ENCODE data around the gene INSRR. TPM values are rescaled to one million over a fixed set of nuclear protein-coding genes. Genes with fewer than 3 reads are reported as not detected.

INSRR gene
- total RNA-seq, 2 experiments from 2014 or later, result not detected

- peak; percentile 81 for DNase-seq
- CTCF ChIA-PET, result interaction anchor here (1.0 to 7.6 kb wide), 6 partner anchors 11 to 147 kb away, joined by 3 to 133 read pairs (median 20); partner anchors contain the start of genes CRABP2, INSRR, NTRK1 and PEAR1
- intact Hi-C loops (cut with micrococcal nuclease), result loop anchor here (1.0 kb wide), 2 partner anchors 20 to 39 kb away; partner anchors contain the start of gene SH2D2A
- H3K27me3 Mint-ChIP-seq (ENCODE audit: low read depth), result peaks cover 14% of the 10 kb centered on the region
- H3K36me3 Mint-ChIP-seq (ENCODE audit: low read depth), result no peaks in the 10 kb centered on the region
- H3K9me3 Mint-ChIP-seq, result no peaks in the 10 kb centered on the region
- H3K4me1 Mint-ChIP-seq (ENCODE audit: low read depth), result peaks cover 29% of the 10 kb centered on the region
- H3K4me3 Mint-ChIP-seq, result no peak overlapping the region
- H3K27ac Mint-ChIP-seq, result peak overlapping the region; percentile 10
Measured at GRCh38 chr1:156836041-156836654, 22.8 kb downstream of the INSRR start.

- Mint-ChIP-seq H3K27ac (no peak overlapping the region), H3K4me3 (no peak overlapping the region), H3K4me1 (ENCODE audit: low read depth) (peaks cover 29% of the 10 kb centered on the region), H3K9me3 (no peaks in the 10 kb centered on the region), H3K27me3 (ENCODE audit: low read depth) (peaks cover 5% of the 10 kb centered on the region), H3K36me3 (ENCODE audit: low read depth) (no peaks in the 10 kb centered on the region)
- intact Hi-C loops (cut with micrococcal nuclease), result no loop called here
- CTCF ChIA-PET, result interaction anchor here (0.8 to 1.4 kb wide), 3 partner anchors 26 to 42 kb away, joined by 3 to 6 read pairs (median 4); partner anchors contain the start of gene NTRK1
- no peak for DNase-seq
Measured at GRCh38 chr1:156834322-156834721, 24.6 kb downstream of the INSRR start.

GRCh38 chr1:156833603-156834002 is 25.3 kb downstream of the INSRR start:
- peaks cover 28% of the 10 kb centered on the region for H3K4me1 Mint-ChIP-seq (ENCODE audit: low read depth)
- intact Hi-C loops (cut with micrococcal nuclease), result no loop called here
- no peaks in the 10 kb centered on the region for H3K36me3 Mint-ChIP-seq (ENCODE audit: low read depth)
- H3K27ac Mint-ChIP-seq, result no peak overlapping the region
- DNase-seq, result peak; percentile 49
- no peaks in the 10 kb centered on the region for H3K9me3 Mint-ChIP-seq
- H3K4me3 Mint-ChIP-seq, result no peak overlapping the region
- CTCF ChIA-PET, result interaction anchor here (0.8 to 1.8 kb wide), 5 partner anchors 12 to 144 kb away, joined by 3 to 6 read pairs (median 4); partner anchors contain the start of gene NTRK1
- peaks cover 3% of the 10 kb centered on the region for H3K27me3 Mint-ChIP-seq (ENCODE audit: low read depth)

- H3K27me3 Mint-ChIP-seq (ENCODE audit: low read depth), result peaks cover 3% of the 10 kb centered on the region
- intact Hi-C loops (cut with micrococcal nuclease), result no loop called here
- CTCF ChIA-PET, result interaction anchor here (1.2 to 1.8 kb wide), 2 partner anchors 27 to 143 kb away, joined by 3 to 6 read pairs; no protein-coding TSS in a partner anchor
Measured at GRCh38 chr1:156832434-156832833, 26.5 kb downstream of the INSRR start.

GRCh38 chr1:156828400-156829124 is 30.4 kb downstream of the INSRR start:
- CTCF ChIA-PET, result interaction anchor here (0.6 to 1.5 kb wide), 4 partner anchors 9 to 289 kb away, joined by 3 to 6 read pairs (median 4); partner anchors contain the start of genes INSRR, NTRK1 and PRCC
- Mint-ChIP-seq H3K9me3 (no peaks in the 10 kb centered on the region), H3K4me3 (no peak overlapping the region), H3K27me3 (ENCODE audit: low read depth) (peaks cover 3% of the 10 kb centered on the region), H3K36me3 (ENCODE audit: low read depth) (no peaks in the 10 kb centered on the region), H3K4me1 (ENCODE audit: low read depth) (no peaks in the 10 kb centered on the region), H3K27ac (no peak overlapping the region)
- DNase-seq, result no peak
- intact Hi-C loops (cut with micrococcal nuclease), result no loop called here

More at GRCh38 chr1:156832434-156832833, 26.5 kb downstream of the INSRR start:
- H3K4me3 Mint-ChIP-seq, result no peak overlapping the region
- no peak for DNase-seq
- H3K27ac Mint-ChIP-seq, result no peak overlapping the region
- H3K4me1 Mint-ChIP-seq (ENCODE audit: low read depth), result peaks cover 27% of the 10 kb centered on the region
- H3K36me3 Mint-ChIP-seq (ENCODE audit: low read depth), result no peaks in the 10 kb centered on the region
- no peaks in the 10 kb centered on the region for H3K9me3 Mint-ChIP-seq

- no peak for DNase-seq
- no peak overlapping the region for H3K4me3 Mint-ChIP-seq
- intact Hi-C loops (cut with micrococcal nuclease), result no loop called here
- peaks cover 3% of the 10 kb centered on the region for H3K27me3 Mint-ChIP-seq (ENCODE audit: low read depth)
- CTCF ChIA-PET, result interaction anchor here (1.0 to 6.0 kb wide), 5 partner anchors 12 to 101 kb away, joined by 3 to 40 read pairs (median 3); no protein-coding TSS in a partner anchor
- no peaks in the 10 kb centered on the region for H3K36me3 Mint-ChIP-seq (ENCODE audit: low read depth)
- H3K27ac Mint-ChIP-seq, result no peak overlapping the region
- H3K9me3 Mint-ChIP-seq, result no peaks in the 10 kb centered on the region
- peaks cover 13% of the 10 kb centered on the region for H3K4me1 Mint-ChIP-seq (ENCODE audit: low read depth)
Measured at GRCh38 chr1:156826630-156827029, 32.3 kb downstream of the INSRR start.

- Mint-ChIP-seq H3K27ac (no peak overlapping the region), H3K4me3 (no peak overlapping the region)
- CTCF ChIA-PET, result interaction anchor here (1.2 to 6.0 kb wide), 3 partner anchors 16 to 37 kb away, joined by 3 to 40 read pairs (median 18); partner anchors contain the start of genes INSRR and NTRK1
Measured at GRCh38 chr1:156823210-156823790, 35.6 kb downstream of the INSRR start.

GRCh38 chr1:156822680-156823079 is 36.2 kb downstream of the INSRR start:
- H3K4me3 Mint-ChIP-seq, result no peak overlapping the region
- peaks cover 21% of the 10 kb centered on the region for H3K4me1 Mint-ChIP-seq (ENCODE audit: low read depth)
- no peaks in the 10 kb centered on the region for H3K9me3 Mint-ChIP-seq
- CTCF ChIA-PET, result interaction anchor here (0.7 to 6.0 kb wide), 9 partner anchors 9 to 179 kb away, joined by 3 to 40 read pairs (median 5); partner anchors contain the start of genes INSRR and NTRK1
- no peak overlapping the region for H3K27ac Mint-ChIP-seq
- DNase-seq, result no peak
- no peaks in the 10 kb centered on the region for H3K27me3 Mint-ChIP-seq (ENCODE audit: low read depth)
- intact Hi-C loops (cut with micrococcal nuclease), result no loop called here
- no peaks in the 10 kb centered on the region for H3K36me3 Mint-ChIP-seq (ENCODE audit: low read depth)

More at GRCh38 chr1:156823210-156823790, 35.6 kb downstream of the INSRR start:
- Mint-ChIP-seq H3K9me3 (no peaks in the 10 kb centered on the region), H3K27me3 (ENCODE audit: low read depth) (no peaks in the 10 kb centered on the region), H3K36me3 (ENCODE audit: low read depth) (no peaks in the 10 kb centered on the region), H3K4me1 (ENCODE audit: low read depth) (peaks cover 18% of the 10 kb centered on the region)
- DNase-seq, result no peak
- intact Hi-C loops (cut with micrococcal nuclease), result no loop called here

GRCh38 chr1:156821801-156822200 is 37.1 kb downstream of the INSRR start:
- DNase-seq, result peak; percentile 67
- Mint-ChIP-seq H3K27me3 (ENCODE audit: low read depth) (no peaks in the 10 kb centered on the region), H3K9me3 (no peaks in the 10 kb centered on the region), H3K36me3 (ENCODE audit: low read depth) (no peaks in the 10 kb centered on the region), H3K27ac (no peak overlapping the region), H3K4me1 (ENCODE audit: low read depth) (peaks cover 25% of the 10 kb centered on the region), H3K4me3 (no peak overlapping the region)
- intact Hi-C loops (cut with micrococcal nuclease), result no loop called here
- CTCF ChIA-PET, result interaction anchor here (0.6 to 6.0 kb wide), 11 partner anchors 8 to 178 kb away, joined by 3 to 40 read pairs (median 4); partner anchors contain the start of genes INSRR and NTRK1

- Mint-ChIP-seq H3K27ac (peak within 1 kb of the TSS; percentile 100), H3K4me3 (peak within 1 kb of the TSS; percentile 93), H3K27me3 (ENCODE audit: low read depth) (no peaks in the 10 kb centered on the region), H3K9me3 (no peaks in the 10 kb centered on the region), H3K4me1 (ENCODE audit: low read depth) (peaks cover 51% of the 10 kb centered on the region), H3K36me3 (ENCODE audit: low read depth) (peaks cover 47% of the 10 kb centered on the region)
- intact Hi-C loops (cut with micrococcal nuclease), result loop anchor here (1.0 to 5.0 kb wide), 8 partner anchors 9 to 321 kb away; partner anchors contain the start of genes ETV3, HDGF, ISG20L2 and METTL25B
- CTCF ChIA-PET, result interaction anchor here (0.9 to 3.0 kb wide), 8 partner anchors 21 to 127 kb away, joined by 3 to 10 read pairs (median 4); no protein-coding TSS in a partner anchor
- peak; percentile 98 for DNase-seq
Measured at GRCh38 chr1:156816561-156817328, 42.2 kb downstream of the INSRR start, which contains the start of gene SH2D2A. Gene SH2D2A, minus strand, starts transcription at chr1:156816848. Its CDS starts 140 bp downstream, at chr1:156816708.

- Mint-ChIP-seq H3K4me1 (ENCODE audit: low read depth) (peaks cover 52% of the 10 kb centered on the region), H3K9me3 (no peaks in the 10 kb centered on the region), H3K27me3 (ENCODE audit: low read depth) (no peaks in the 10 kb centered on the region), H3K27ac (peak overlapping the region; percentile 100), H3K4me3 (peak overlapping the region; percentile 93), H3K36me3 (ENCODE audit: low read depth) (peaks cover 54% of the 10 kb centered on the region)
- intact Hi-C loops (cut with micrococcal nuclease), result loop anchor here (1.0 to 5.0 kb wide), 9 partner anchors 9 to 321 kb away; partner anchors contain the start of genes ETV3, HDGF, ISG20L2 and METTL25B
- CTCF ChIA-PET, result interaction anchor here (1.2 to 3.0 kb wide), 8 partner anchors 20 to 90 kb away, joined by 3 to 13 read pairs (median 4); no protein-coding TSS in a partner anchor
- DNase-seq, result no peak
Measured at GRCh38 chr1:156815961-156816422, 42.9 kb downstream of the INSRR start.

Measured in activated naive CD4-positive, alpha-beta T cell treated with anti-CD3 and anti-CD28 coated beads for 36 hours (primary cell).